ENCODE measurements around the gene WASHC1. TPM values are rescaled to one million over a fixed set of nuclear protein-coding genes. Genes with fewer than 3 reads are reported as not detected.

The WASHC1 gene
- 1.2 and 2.7 TPM in 2 replicates for total RNA-seq

GRCh38 chr9:29356-29755 lies at the start of gene WASHC1:
Gene WASHC1 (minus strand): TSS chr9:29456. CDS start chr9:24999, 4,457 bp downstream.

Other genes with a start within 250 kb of the WASHC1 start
- 0.12 TPM in 1 of 2 replicates, not detected in the other for gene FOXD4, start 89.0 kb upstream of the WASHC1 start, total RNA-seq
- gene ZNG1A, start 149.6 kb upstream of the WASHC1 start, total RNA-seq = 21.6 and 34.4 TPM in 2 replicates
- gene DOCK8, start 185.4 kb upstream of the WASHC1 start, total RNA-seq = 0.25 and 1.2 TPM in 2 replicates